K562 (cell line): ENCODE results near the gene DDAH2. TPM values are rescaled to one million over a fixed set of nuclear protein-coding genes. Genes with fewer than 3 reads are reported as not detected.

Experiments used
- CBFA2T3 ChIP-seq: fragments of 450-650 bp; IDR thresholded peaks from 2 replicates; pipeline ENCODE4 v1.6.1; 2017
- CHD2 ChIP-seq: IDR thresholded peaks from 2 replicates; pipeline ENCODE4 v1.6.1; 2011; ENCODE audit warnings: low read depth, low read length
- DEAF1 ChIP-seq: fragments of 450-650 bp; formaldehyde crosslinking; IDR thresholded peaks from 2 replicates; pipeline ENCODE4 v1.4.0; 2020; ENCODE audit warnings: mild to moderate bottlenecking, moderate library complexity
- FOXK1 ChIP-seq: sonication (generic); formaldehyde crosslinking; IDR thresholded peaks from 2 replicates; pipeline ENCODE4 v1.8.0; 2022; ENCODE audit warnings: missing genetic modification reagents, mild to moderate bottlenecking, borderline replicate concordance
- GABPA ChIP-seq: fragments of 200-800 bp; sonication (Bioruptor generic); conservative IDR thresholded peaks from 2 replicates; pipeline ENCODE4 v1.6.1; 2016; ENCODE audit warnings: low read depth, missing genetic modification characterization, missing compliant biosample characterization
- KLF6 ChIP-seq: fragments of 250-450 bp; sonication (Bioruptor Pico); IDR thresholded peaks from 2 replicates; pipeline ENCODE4 v1.4.0; 2020; ENCODE audit warnings: mild to moderate bottlenecking, moderate library complexity, borderline replicate concordance
- LCOR ChIP-seq: sonication (generic); formaldehyde crosslinking; IDR thresholded peaks from 2 replicates; pipeline ENCODE4 v1.8.0; 2022; ENCODE audit warnings: mild to moderate bottlenecking, missing genetic modification reagents
- MCM2 ChIP-seq: fragments of 450-650 bp; IDR thresholded peaks from 2 replicates; pipeline ENCODE4 v1.6.1; 2017; ENCODE audit warnings: low read depth, mild to moderate bottlenecking
- MED1 ChIP-seq: sonication (generic); formaldehyde crosslinking; IDR thresholded peaks from 2 replicates; pipeline ENCODE4 v1.8.1; 2023; ENCODE audit warnings: missing genetic modification reagents, borderline replicate concordance
- NUFIP1 ChIP-seq: fragments of 450-650 bp; IDR thresholded peaks from 2 replicates; pipeline ENCODE4 v1.6.1; 2018; ENCODE audit not compliant: partially characterized antibody
- PHB ChIP-seq: fragments of 250-450 bp; sonication (Bioruptor Pico); IDR thresholded peaks from 2 replicates; pipeline ENCODE4 v1.5.0; 2021
- PREB ChIP-seq: sonication (generic); formaldehyde crosslinking; IDR thresholded peaks from 2 replicates; pipeline ENCODE4 v1.8.1; 2023; ENCODE audit warnings: mild to moderate bottlenecking, missing genetic modification reagents
- RCOR1 ChIP-seq, 2 experiments: IDR thresholded peaks; 2 replicates each; pipeline ENCODE4 v1.6.1; 2012; ENCODE audit warnings: low read depth in 2 of 2, low read length in 2 of 2, borderline replicate concordance in 1 of 2, improper control_type of control experiment in 1 of 2
- SETDB1 ChIP-seq: IDR thresholded peaks from one replicate; pipeline ENCODE4 v1.6.1; 2012; ENCODE audit warnings: low read length, control low read depth, inconsistent platforms
- SMAD3 ChIP-seq: fragments of 450-650 bp; formaldehyde crosslinking; conservative IDR thresholded peaks from 2 replicates; pipeline ENCODE4 v1.4.0; 2020; ENCODE audit warnings: mild to moderate bottlenecking
- THRAP3 ChIP-seq: fragments of 450-650 bp; IDR thresholded peaks from 2 replicates; pipeline ENCODE4 v1.6.1; 2016; ENCODE audit warnings: mild to moderate bottlenecking, inconsistent platforms, borderline replicate concordance
- USF1 ChIP-seq: sonication (generic); formaldehyde crosslinking; IDR thresholded peaks from 2 replicates; pipeline ENCODE4 v1.9.0; 2022; ENCODE audit warnings: mild to moderate bottlenecking, missing genetic modification reagents
- ZBTB7A ChIP-seq: IDR thresholded peaks from 2 replicates; pipeline ENCODE4 v1.6.1; 2011; ENCODE audit warnings: low read depth, mild to moderate bottlenecking, low read length, moderate library complexity, borderline replicate concordance; ENCODE audit not compliant: control insufficient read depth
- ZNF274 ChIP-seq: IDR thresholded peaks from 2 replicates; pipeline ENCODE4 v1.6.1; 2011; ENCODE audit warnings: low read depth, mild to moderate bottlenecking, low read length, moderate library complexity, borderline replicate concordance
- ZNF347 ChIP-seq: fragments of 450-650 bp; formaldehyde crosslinking; IDR thresholded peaks from 2 replicates; pipeline ENCODE4 v1.4.0; 2020; ENCODE audit warnings: low read depth, mild to moderate bottlenecking, moderate library complexity
- ZNF76 ChIP-seq: fragments of 250-450 bp; sonication (Bioruptor Pico); IDR thresholded peaks from 2 replicates; pipeline ENCODE4 v1.4.0; 2020; ENCODE audit warnings: mild to moderate bottlenecking, moderate library complexity, borderline replicate concordance
- polyA plus RNA-seq, 8 experiments: library from polyadenylated mRNA; depleted of rRNA in 4 of 8; stranded (reverse) in 5 of 8; unstranded in 3 of 8; fragments of >200 nt; fragmentation: Nextera tagmentation in 2 of 8; fragmentation: Illumina TruSeq in 1 of 8; extraction: Ambion mirVana in 2 of 8; extraction: Trizol in 1 of 8; gene quantifications; 2 replicates each; pipeline versions ENCODE4 v1.2.1 to v1.2.3, GENCODE V29; 2011 to 2014; ENCODE audit warnings: inconsistent platforms in 1 of 8, missing spikeins in 1 of 8
- total RNA-seq, 7 experiments: library from RNA; depleted of rRNA in 6 of 7; stranded (reverse); fragments of >200 nt in 6 of 7; fragmentation: Illumina TruSeq in 2 of 7; extraction: Trizol in 2 of 7; gene quantifications; 2 replicates each; pipeline versions ENCODE4 v1.2.1 to v1.2.3, GENCODE V29; 2011 to 2021; ENCODE audit warnings: low replicate concordance in 1 of 7
- TF ChIP-seq, protein P1 (sequence below): fragments of 450-650 bp; IDR thresholded peaks from 2 replicates; pipeline ENCODE4 v1.6.1; 2017; ENCODE audit warnings: antibody characterized with exemption, mild to moderate bottlenecking

The DDAH2 gene
- total and polyA plus RNA-seq, 9 of the 15 experiments (the other 6 are each of a cell fraction or from before 2014, with no cell fraction given) = 1.8 to 45.4 (median 21.4) TPM

DNA sequence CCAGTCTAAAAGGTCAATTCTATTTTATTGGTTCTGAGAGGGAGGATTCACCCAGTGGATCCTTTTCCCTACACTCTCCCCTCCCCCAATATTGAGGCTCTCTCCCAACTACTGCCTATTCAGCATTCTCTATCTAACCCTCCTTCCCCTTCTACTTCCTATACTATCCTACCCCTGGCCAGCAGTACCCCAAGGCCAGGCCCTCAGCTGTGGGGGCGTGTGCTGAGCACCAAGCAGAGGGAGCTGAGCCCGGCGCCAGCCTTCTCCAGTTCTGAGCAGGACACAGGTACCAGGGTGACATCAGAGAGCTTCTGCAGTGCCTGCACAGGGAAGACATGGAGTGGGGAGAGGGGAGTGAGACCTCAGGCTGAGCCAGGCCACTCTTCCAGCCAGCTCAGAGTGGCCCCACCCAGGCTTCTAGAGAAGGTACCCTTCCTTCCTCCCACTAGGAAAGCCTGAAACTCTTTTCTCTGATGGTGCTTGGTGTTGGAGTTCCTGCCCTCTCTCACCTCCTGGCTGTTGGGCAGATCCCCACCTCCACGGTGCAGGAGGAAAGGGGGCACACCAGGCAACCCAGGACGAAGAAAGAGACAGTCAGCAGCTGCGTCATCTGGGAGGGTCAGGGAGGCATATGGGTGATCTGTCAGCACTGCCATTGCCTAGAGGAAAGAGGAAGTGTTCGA is 1.9 kb downstream of the DDAH2 start (continued):
- TF ChIP-seq, protein P1, sequence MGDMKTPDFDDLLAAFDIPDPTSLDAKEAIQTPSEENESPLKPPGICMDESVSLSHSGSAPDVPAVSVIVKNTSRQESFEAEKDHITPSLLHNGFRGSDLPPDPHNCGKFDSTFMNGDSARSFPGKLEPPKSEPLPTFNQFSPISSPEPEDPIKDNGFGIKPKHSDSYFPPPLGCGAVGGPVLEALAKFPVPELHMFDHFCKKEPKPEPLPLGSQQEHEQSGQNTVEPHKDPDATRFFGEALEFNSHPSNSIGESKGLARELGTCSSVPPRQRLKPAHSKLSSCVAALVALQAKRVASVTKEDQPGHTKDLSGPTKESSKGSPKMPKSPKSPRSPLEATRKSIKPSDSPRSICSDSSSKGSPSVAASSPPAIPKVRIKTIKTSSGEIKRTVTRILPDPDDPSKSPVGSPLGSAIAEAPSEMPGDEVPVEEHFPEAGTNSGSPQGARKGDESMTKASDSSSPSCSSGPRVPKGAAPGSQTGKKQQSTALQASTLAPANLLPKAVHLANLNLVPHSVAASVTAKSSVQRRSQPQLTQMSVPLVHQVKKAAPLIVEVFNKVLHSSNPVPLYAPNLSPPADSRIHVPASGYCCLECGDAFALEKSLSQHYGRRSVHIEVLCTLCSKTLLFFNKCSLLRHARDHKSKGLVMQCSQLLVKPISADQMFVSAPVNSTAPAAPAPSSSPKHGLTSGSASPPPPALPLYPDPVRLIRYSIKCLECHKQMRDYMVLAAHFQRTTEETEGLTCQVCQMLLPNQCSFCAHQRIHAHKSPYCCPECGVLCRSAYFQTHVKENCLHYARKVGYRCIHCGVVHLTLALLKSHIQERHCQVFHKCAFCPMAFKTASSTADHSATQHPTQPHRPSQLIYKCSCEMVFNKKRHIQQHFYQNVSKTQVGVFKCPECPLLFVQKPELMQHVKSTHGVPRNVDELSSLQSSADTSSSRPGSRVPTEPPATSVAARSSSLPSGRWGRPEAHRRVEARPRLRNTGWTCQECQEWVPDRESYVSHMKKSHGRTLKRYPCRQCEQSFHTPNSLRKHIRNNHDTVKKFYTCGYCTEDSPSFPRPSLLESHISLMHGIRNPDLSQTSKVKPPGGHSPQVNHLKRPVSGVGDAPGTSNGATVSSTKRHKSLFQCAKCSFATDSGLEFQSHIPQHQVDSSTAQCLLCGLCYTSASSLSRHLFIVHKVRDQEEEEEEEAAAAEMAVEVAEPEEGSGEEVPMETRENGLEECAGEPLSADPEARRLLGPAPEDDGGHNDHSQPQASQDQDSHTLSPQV = no peak
- TF ChIP-seq SMAD3 (CRISPR knock-in tag) (0 out of 2 replicates have a peak, but pooled peaks have one; percentile 9), PHB (CRISPR knock-in tag) (no peak), SETDB1 (no peak), NUFIP1 (no peak), ZNF76 (CRISPR knock-in tag) (no peak), PREB (CRISPR knock-in tag) (no peak), CHD2 (no peak), LCOR (CRISPR knock-in tag) (no peak), GABPA (no peak), CBFA2T3 (no peak), RCOR1 (IDR thresholded peaks at IDR 0.05; ENCODE audit: borderline replicate concordance in 1 of 2, low read depth in 2 of 2, low read length in 2 of 2) (no peak), MCM2 (no peak), KLF6 (CRISPR knock-in tag) (peak; percentile 12; the same call in 1 of the 2 replicates), FOXK1 (CRISPR knock-in tag) (peak; percentile 40; the same call in 1 of the 2 replicates), ZNF274 (no peak), MED1 (CRISPR knock-in tag) (no peak), ZBTB7A (peak; percentile 55; the same call in 1 of the 2 replicates), DEAF1 (no peak), USF1 (CRISPR knock-in tag) (no peak), ZNF347 (CRISPR knock-in tag) (no peak), THRAP3 (no peak)
